ENCODE data around the gene OGDH.

The OGDH gene

DNA sequence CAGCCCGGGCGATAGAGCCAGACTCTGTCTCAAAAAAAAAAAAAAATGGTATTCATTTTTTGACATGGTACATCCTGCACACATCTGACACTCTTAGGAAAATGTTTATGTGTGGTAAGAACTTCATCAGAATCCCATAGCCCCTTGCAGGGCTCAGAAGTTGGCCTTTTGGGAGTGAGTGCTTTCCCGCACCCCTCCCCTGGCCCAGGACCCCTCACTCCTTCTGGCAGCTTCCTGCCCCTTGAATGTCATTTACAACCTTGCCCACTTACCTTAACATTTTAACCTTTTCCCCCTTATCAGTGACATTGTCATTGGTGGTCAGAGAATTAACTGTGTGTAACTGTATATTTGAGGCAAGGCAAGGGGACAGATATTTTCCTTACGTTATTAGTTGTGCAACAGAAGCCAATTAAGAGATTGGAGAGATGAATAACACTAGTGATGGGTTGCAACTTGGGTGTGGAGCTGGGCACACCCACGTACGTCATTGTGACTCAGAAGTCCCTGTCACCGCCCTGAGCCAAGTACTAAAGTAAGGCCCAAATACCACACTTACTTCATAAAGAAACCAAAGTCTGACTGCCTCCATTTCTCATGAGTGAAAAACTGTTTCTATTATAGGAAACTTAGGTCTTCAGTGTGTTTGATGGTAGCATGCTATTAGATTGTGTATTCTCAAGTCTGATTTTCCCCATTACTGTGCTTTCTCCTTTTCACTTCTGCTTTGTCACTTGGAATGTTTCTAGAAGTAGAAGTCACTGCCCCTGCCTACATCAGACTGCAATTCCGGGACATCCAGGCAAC is 31.6 kb downstream of the OGDH start:
- TF ChIP-seq SIN3A (IDR thresholded peaks at IDR 0.05; ENCODE audit: borderline replicate concordance, insufficient read depth, low read length) (no peak), POLR2AphosphoS5 (IDR thresholded peaks at IDR 0.05; ENCODE audit: low read depth, low read length) (no peak), TAF1 (IDR thresholded peaks at IDR 0.05; ENCODE audit: borderline replicate concordance, insufficient read depth, low read length) (no peak), FOXP2 (optimal IDR thresholded peaks at IDR 0.05; ENCODE audit: borderline replicate concordance, extremely low read depth, extremely low read length, insufficient read depth) (no peak)
- TF ChIP-seq, protein P1, sequence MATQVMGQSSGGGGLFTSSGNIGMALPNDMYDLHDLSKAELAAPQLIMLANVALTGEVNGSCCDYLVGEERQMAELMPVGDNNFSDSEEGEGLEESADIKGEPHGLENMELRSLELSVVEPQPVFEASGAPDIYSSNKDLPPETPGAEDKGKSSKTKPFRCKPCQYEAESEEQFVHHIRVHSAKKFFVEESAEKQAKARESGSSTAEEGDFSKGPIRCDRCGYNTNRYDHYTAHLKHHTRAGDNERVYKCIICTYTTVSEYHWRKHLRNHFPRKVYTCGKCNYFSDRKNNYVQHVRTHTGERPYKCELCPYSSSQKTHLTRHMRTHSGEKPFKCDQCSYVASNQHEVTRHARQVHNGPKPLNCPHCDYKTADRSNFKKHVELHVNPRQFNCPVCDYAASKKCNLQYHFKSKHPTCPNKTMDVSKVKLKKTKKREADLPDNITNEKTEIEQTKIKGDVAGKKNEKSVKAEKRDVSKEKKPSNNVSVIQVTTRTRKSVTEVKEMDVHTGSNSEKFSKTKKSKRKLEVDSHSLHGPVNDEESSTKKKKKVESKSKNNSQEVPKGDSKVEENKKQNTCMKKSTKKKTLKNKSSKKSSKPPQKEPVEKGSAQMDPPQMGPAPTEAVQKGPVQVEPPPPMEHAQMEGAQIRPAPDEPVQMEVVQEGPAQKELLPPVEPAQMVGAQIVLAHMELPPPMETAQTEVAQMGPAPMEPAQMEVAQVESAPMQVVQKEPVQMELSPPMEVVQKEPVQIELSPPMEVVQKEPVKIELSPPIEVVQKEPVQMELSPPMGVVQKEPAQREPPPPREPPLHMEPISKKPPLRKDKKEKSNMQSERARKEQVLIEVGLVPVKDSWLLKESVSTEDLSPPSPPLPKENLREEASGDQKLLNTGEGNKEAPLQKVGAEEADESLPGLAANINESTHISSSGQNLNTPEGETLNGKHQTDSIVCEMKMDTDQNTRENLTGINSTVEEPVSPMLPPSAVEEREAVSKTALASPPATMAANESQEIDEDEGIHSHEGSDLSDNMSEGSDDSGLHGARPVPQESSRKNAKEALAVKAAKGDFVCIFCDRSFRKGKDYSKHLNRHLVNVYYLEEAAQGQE (IDR thresholded peaks at IDR 0.05; ENCODE audit: insufficient read depth in 1 of 2, low read depth in 2 of 2, low read length in 2 of 2) = no peak

DNA sequence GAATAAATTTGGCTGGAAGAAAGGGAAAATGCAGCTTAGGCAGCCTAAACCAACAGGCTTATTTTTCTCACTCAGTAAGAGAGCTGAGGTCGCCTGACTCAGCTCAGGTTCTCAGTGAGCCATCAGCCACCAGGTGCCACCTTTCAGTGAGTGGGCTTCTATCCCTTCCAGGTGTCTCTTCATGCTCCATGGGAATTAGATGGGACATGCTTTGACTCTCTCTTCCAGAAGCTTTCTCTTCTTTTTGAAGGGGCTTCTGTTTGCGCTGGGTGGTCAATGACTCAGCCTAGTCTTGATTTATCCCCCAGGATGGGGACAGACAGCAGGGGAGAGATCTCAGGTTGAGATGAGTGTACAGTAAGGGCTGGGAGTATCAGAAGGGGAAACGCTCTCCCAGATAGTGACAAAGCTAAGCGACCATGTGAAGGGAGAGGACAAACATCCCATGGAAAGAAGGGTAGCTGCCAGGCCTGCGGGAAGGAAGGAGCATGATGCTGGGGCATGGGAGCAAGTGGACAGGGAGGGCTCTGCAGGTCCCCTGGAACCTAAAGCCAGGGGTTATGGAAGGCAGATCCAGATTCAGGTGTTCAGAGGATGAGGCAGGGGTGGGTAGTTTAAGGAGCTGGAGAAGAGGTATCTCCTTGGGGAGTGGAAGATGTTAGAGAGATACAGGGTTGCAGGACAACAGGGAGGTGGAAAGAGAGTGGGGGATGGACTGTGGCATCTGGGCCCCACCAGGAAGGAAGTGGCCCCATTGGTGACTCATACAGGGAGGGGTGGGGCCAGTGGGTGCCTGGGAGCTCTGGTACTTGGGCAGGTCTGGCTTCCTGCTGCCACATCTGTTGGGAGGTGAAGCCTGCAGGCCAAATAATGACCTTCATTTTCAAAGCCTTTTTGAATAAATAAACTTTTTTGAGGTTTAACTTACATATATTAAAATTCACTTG is 32.5 kb downstream of the OGDH start:
- TF ChIP-seq SIN3A (IDR thresholded peaks at IDR 0.05; ENCODE audit: borderline replicate concordance, insufficient read depth, low read length) (no peak), TAF1 (IDR thresholded peaks at IDR 0.05; ENCODE audit: borderline replicate concordance, insufficient read depth, low read length) (peak; percentile 31; the same call in 1 of the 2 replicates), FOXP2 (optimal IDR thresholded peaks at IDR 0.05; ENCODE audit: borderline replicate concordance, extremely low read depth, extremely low read length, insufficient read depth) (peak; percentile 61), POLR2AphosphoS5 (IDR thresholded peaks at IDR 0.05; ENCODE audit: low read depth, low read length) (no peak; the same call in 1 of the 2 replicates)
- TF ChIP-seq, protein P1 (IDR thresholded peaks at IDR 0.05; ENCODE audit: insufficient read depth in 1 of 2, low read depth in 2 of 2, low read length in 2 of 2) = 0 out of 4 replicates have a peak, but pooled peaks of 1 of the 2 experiments have one; percentile 10

DNA sequence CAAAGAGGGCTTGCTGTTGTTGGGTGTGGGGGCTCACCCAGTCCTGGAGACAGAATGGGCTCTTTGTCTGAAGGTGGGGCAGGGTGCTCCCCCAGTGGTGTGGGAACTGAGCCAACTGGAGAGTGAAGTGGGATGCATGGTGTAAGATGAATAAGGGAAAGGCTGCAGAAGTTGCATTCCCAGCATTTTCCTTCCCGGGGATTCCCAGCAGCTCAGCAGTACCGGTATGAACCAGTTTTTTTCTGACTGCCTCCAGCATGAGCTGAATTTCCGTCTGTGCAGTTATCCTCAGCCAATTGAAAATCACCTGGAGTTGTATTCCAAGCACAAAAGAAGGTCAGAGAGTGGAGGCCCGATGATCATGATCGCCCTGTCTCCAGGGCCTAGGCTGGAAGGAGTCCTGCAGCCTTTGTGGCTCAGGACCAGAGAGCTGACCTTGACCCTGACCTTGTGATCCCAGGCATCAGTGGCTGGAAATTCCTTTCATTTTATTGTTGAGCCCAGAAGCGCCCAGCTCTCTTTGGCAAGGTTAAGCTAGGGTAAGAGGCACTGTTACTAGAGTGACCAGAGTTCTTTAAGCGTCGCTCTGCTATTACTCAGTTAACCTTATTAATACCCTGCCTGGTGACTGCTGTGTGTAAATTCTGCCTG is 33.4 kb downstream of the OGDH start:
- TF ChIP-seq, protein P1 (IDR thresholded peaks at IDR 0.05; ENCODE audit: insufficient read depth in 1 of 2, low read depth in 2 of 2, low read length in 2 of 2) = no peak
- TF ChIP-seq POLR2AphosphoS5 (IDR thresholded peaks at IDR 0.05; ENCODE audit: low read depth, low read length) = no peak
- no peak for TF ChIP-seq SIN3A (IDR thresholded peaks at IDR 0.05; ENCODE audit: borderline replicate concordance, insufficient read depth, low read length)
- TF ChIP-seq TAF1 (IDR thresholded peaks at IDR 0.05; ENCODE audit: borderline replicate concordance, insufficient read depth, low read length) = no peak
- TF ChIP-seq FOXP2 (optimal IDR thresholded peaks at IDR 0.05; ENCODE audit: borderline replicate concordance, extremely low read depth, extremely low read length, insufficient read depth) = no peak

DNA sequence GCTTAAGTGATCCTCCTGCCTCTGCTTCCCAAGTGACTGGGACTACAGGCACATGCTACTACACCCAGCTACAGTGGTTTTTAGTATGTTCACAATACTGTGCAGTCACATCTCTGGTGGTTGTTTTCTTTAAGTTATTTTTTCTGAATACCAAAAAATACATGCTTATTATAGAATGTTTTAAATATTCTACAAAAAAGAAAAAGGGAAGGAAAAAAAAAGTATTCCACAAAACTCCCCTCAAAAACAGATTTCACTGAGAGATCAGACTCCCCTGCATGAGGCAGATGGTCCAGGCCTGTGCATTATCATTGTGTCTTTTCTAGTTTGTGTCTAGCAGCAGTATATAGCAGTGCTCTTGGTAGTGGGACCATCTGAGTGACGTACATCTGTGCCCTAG is 36.8 kb downstream of the OGDH start:
- TF ChIP-seq FOXP2 (optimal IDR thresholded peaks at IDR 0.05; ENCODE audit: borderline replicate concordance, extremely low read depth, extremely low read length, insufficient read depth) (no peak), TAF1 (IDR thresholded peaks at IDR 0.05; ENCODE audit: borderline replicate concordance, insufficient read depth, low read length) (no peak), POLR2AphosphoS5 (IDR thresholded peaks at IDR 0.05; ENCODE audit: low read depth, low read length) (no peak), SIN3A (IDR thresholded peaks at IDR 0.05; ENCODE audit: borderline replicate concordance, insufficient read depth, low read length) (no peak)
- TF ChIP-seq, protein P1 (IDR thresholded peaks at IDR 0.05; ENCODE audit: insufficient read depth in 1 of 2, low read depth in 2 of 2, low read length in 2 of 2) = no peak

All from PFSK-1 (cell line).